ENCODE data around the gene RAI2.

DNA sequence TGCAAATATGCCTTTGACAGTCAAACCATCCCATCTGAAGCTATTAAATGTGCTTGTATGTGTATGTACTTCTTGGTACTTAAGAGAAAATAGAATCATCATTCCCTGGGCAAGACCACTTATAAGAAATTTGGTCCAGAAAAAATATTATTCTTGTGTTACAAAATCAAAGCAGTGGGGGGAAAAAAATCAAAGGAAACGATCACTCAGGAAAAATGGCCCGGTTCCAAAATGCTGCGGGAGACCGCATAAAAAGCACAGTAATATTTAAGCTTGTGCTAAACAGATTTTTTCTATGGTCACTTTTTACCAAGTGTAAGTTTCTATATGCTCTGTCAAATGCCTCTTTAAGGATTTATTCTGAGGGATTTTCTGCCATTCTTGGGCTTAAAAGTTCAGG is 36.1 kb downstream of the RAI2 start:
- TF ChIP-seq, protein P1, sequence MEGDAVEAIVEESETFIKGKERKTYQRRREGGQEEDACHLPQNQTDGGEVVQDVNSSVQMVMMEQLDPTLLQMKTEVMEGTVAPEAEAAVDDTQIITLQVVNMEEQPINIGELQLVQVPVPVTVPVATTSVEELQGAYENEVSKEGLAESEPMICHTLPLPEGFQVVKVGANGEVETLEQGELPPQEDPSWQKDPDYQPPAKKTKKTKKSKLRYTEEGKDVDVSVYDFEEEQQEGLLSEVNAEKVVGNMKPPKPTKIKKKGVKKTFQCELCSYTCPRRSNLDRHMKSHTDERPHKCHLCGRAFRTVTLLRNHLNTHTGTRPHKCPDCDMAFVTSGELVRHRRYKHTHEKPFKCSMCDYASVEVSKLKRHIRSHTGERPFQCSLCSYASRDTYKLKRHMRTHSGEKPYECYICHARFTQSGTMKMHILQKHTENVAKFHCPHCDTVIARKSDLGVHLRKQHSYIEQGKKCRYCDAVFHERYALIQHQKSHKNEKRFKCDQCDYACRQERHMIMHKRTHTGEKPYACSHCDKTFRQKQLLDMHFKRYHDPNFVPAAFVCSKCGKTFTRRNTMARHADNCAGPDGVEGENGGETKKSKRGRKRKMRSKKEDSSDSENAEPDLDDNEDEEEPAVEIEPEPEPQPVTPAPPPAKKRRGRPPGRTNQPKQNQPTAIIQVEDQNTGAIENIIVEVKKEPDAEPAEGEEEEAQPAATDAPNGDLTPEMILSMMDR (conservative IDR thresholded peaks at IDR 0.05; ENCODE audit: low read length), result no peak
- no peak for TF ChIP-seq EZH2phosphoT487 (IDR thresholded peaks at IDR 0.05; ENCODE audit: borderline replicate concordance)

Data from Loucy (cell line).